Ureter (tissue), 1 donor: Measurements from ENCODE around the gene FAM149B1. TPM values are rescaled to one million over a fixed set of nuclear protein-coding genes. Genes with fewer than 3 reads are reported as not detected.

ENCODE experiments used
- DNase-seq: peaks from one replicate; pipeline ENCODE4 v3.0.0-alpha.2; 2020; ENCODE audit warnings: low spot score
- total RNA-seq: library from RNA; stranded (reverse); gene quantifications from one replicate; pipeline ENCODE4 v1.2.4, GENCODE V29; 2023
- donor health status: DM: yes; HTN: yes; CAD: no.

Gene FAM149B1
- total RNA-seq, 1 donor from 2014 or later: 32.9 TPM

- no peak for DNase-seq
Observed at GRCh38 chr10:73174148-73174925, 6.4 kb downstream of the FAM149B1 start.

- no peak for DNase-seq
Observed at GRCh38 chr10:73182568-73182967, 14.6 kb downstream of the FAM149B1 start.

- DNase-seq: no peak
Observed at GRCh38 chr10:73183667-73184281, 15.9 kb downstream of the FAM149B1 start.

- DNase-seq: no peak
Observed at GRCh38 chr10:73186266-73186665, 18.3 kb downstream of the FAM149B1 start.

GRCh38 chr10:73190188-73190587 is 22.3 kb downstream of the FAM149B1 start:
- no peak for DNase-seq

- DNase-seq: no peak
Observed at GRCh38 chr10:73205081-73205480, 37.2 kb downstream of the FAM149B1 start.

- DNase-seq: no peak
Observed at GRCh38 chr10:73205890-73206289, 38.0 kb downstream of the FAM149B1 start.

- no peak for DNase-seq
Observed at GRCh38 chr10:73206385-73206784, 38.5 kb downstream of the FAM149B1 start.

- DNase-seq: no peak
Observed at GRCh38 chr10:73207883-73208282, 40.0 kb downstream of the FAM149B1 start.

- no peak for DNase-seq
Observed at GRCh38 chr10:73209705-73210104, 41.8 kb downstream of the FAM149B1 start.

GRCh38 chr10:73210395-73211105 is 42.6 kb downstream of the FAM149B1 start:
- DNase-seq: no peak

- DNase-seq: no peak
Observed at GRCh38 chr10:73211106-73211811, 43.3 kb downstream of the FAM149B1 start.

- no peak for DNase-seq
Observed at GRCh38 chr10:73215749-73216148, 47.8 kb downstream of the FAM149B1 start.

GRCh38 chr10:73217628-73218027 is 49.7 kb downstream of the FAM149B1 start:
- no peak for DNase-seq

GRCh38 chr10:73218431-73219191 is 50.7 kb downstream of the FAM149B1 start:
- DNase-seq: no peak

GRCh38 chr10:73219384-73219783 is 51.5 kb downstream of the FAM149B1 start:
- no peak for DNase-seq

GRCh38 chr10:73220989-73221388 is 53.1 kb downstream of the FAM149B1 start:
- no peak for DNase-seq

GRCh38 chr10:73225518-73225917 is 57.6 kb downstream of the FAM149B1 start:
- no peak for DNase-seq

- DNase-seq: no peak
Observed at GRCh38 chr10:73226663-73227062, 58.7 kb downstream of the FAM149B1 start.

- no peak for DNase-seq
Observed at GRCh38 chr10:73228247-73228646, 60.3 kb downstream of the FAM149B1 start.

- no peak for DNase-seq
Observed at GRCh38 chr10:73229567-73229966, 61.6 kb downstream of the FAM149B1 start.
